ENCODE data around the gene EVX2.

The EVX2 gene

GRCh38 chr2:176038694-176039093 lies 45.1 kb downstream of the EVX2 start:
- DNase-seq = no peak

- DNase-seq = no peak
These were observed 48.6 kb downstream of the EVX2 start for GRCh38 chr2:176035013-176035691.

DNA sequence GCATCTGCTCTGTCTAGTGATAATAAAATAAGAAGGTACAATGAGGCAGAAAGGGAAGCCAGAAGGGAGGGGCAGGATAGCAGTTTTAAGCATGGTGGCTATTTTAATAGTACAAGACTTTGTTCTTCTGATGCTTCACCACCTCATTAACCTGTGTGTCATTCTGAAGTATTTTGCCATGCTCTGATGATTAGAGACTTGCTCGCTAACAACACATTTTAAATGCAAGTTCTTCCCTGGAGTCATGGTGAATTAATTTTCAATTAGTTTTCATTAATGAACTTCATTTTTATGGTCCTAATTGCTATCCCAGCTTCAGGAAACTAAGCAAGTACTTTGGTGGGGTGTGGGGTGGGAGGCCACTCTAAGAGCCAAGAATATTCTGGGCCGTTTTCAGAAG lies 56.0 kb downstream of the EVX2 start:
- no peak for DNase-seq
